ENCODE measurements around the gene IFFO2. TPM values are rescaled to one million over a fixed set of nuclear protein-coding genes. Genes with fewer than 3 reads are reported as not detected.

The IFFO2 gene
- total RNA-seq, 1 experiment from 2014 or later, result 15.6 TPM

DNA sequence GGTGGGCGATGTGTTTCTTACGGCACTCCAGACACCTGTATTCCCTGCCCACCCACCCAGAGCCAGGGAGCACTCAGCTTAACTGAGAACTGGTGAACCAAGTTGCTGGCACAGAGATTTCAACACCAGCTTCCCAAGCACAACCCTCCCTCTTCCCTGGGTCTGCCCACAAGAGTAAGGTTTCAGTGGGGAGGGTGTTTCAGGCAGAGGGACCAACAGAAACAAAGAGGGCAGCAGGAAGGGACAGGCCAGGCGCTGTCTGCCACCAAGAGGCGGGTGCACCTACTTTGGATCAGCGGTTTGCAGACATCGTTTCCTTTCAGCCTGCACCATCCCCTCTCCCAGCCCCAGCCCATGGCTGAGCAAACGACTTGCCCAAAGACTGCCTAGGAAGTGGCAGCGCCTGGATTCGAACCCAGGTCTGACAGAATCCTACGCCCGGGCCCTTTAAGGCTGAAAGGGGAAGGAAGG is 32.2 kb downstream of the IFFO2 start:
- H2AFZ ChIP-seq (ENCODE audit: low read depth, low read length, poor library complexity, severe bottlenecking), result no peak overlapping the region
- TF ChIP-seq SRF (IDR thresholded peaks at IDR 0.05; ENCODE audit: low read depth), result no peak
- no peak for TF ChIP-seq EZH2 (IDR thresholded peaks at IDR 0.05)
- no peak for TF ChIP-seq POLR2AphosphoS5 (IDR thresholded peaks at IDR 0.05; ENCODE audit: low read depth, low read length)
- no peak for TF ChIP-seq EZH2phosphoT487 (IDR thresholded peaks at IDR 0.05; ENCODE audit: borderline replicate concordance)
- TF ChIP-seq, protein P1, sequence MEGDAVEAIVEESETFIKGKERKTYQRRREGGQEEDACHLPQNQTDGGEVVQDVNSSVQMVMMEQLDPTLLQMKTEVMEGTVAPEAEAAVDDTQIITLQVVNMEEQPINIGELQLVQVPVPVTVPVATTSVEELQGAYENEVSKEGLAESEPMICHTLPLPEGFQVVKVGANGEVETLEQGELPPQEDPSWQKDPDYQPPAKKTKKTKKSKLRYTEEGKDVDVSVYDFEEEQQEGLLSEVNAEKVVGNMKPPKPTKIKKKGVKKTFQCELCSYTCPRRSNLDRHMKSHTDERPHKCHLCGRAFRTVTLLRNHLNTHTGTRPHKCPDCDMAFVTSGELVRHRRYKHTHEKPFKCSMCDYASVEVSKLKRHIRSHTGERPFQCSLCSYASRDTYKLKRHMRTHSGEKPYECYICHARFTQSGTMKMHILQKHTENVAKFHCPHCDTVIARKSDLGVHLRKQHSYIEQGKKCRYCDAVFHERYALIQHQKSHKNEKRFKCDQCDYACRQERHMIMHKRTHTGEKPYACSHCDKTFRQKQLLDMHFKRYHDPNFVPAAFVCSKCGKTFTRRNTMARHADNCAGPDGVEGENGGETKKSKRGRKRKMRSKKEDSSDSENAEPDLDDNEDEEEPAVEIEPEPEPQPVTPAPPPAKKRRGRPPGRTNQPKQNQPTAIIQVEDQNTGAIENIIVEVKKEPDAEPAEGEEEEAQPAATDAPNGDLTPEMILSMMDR (IDR thresholded peaks at IDR 0.05 in 2 of 3, conservative IDR thresholded peaks at IDR 0.05 in 1 of 3; ENCODE audit: borderline replicate concordance in 1 of 3, insufficient read depth in 1 of 3, low read depth in 2 of 3, low read length in 2 of 3), result no peak
- no peak for TF ChIP-seq ZNF274 (IDR thresholded peaks at IDR 0.05; ENCODE audit: low read depth, low read length)
- TF ChIP-seq RAD21 (IDR thresholded peaks at IDR 0.05; ENCODE audit: low read depth), result no peak
- TF ChIP-seq, protein P2, sequence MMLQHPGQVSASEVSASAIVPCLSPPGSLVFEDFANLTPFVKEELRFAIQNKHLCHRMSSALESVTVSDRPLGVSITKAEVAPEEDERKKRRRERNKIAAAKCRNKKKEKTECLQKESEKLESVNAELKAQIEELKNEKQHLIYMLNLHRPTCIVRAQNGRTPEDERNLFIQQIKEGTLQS (IDR thresholded peaks at IDR 0.05), result no peak
- TF ChIP-seq TCF7L2 (IDR thresholded peaks at IDR 0.05; ENCODE audit: borderline replicate concordance, extremely low read depth, insufficient read depth, insufficient read length), result no peak
- TF ChIP-seq, protein P3, sequence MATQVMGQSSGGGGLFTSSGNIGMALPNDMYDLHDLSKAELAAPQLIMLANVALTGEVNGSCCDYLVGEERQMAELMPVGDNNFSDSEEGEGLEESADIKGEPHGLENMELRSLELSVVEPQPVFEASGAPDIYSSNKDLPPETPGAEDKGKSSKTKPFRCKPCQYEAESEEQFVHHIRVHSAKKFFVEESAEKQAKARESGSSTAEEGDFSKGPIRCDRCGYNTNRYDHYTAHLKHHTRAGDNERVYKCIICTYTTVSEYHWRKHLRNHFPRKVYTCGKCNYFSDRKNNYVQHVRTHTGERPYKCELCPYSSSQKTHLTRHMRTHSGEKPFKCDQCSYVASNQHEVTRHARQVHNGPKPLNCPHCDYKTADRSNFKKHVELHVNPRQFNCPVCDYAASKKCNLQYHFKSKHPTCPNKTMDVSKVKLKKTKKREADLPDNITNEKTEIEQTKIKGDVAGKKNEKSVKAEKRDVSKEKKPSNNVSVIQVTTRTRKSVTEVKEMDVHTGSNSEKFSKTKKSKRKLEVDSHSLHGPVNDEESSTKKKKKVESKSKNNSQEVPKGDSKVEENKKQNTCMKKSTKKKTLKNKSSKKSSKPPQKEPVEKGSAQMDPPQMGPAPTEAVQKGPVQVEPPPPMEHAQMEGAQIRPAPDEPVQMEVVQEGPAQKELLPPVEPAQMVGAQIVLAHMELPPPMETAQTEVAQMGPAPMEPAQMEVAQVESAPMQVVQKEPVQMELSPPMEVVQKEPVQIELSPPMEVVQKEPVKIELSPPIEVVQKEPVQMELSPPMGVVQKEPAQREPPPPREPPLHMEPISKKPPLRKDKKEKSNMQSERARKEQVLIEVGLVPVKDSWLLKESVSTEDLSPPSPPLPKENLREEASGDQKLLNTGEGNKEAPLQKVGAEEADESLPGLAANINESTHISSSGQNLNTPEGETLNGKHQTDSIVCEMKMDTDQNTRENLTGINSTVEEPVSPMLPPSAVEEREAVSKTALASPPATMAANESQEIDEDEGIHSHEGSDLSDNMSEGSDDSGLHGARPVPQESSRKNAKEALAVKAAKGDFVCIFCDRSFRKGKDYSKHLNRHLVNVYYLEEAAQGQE (IDR thresholded peaks at IDR 0.05; ENCODE audit: low read depth), result no peak
- no peak for TF ChIP-seq SP1 (IDR thresholded peaks at IDR 0.05; ENCODE audit: low read depth)
- TF ChIP-seq EGR1 (IDR thresholded peaks at IDR 0.05; ENCODE audit: low read depth), result no peak
- TF ChIP-seq CEBPB (IDR thresholded peaks at IDR 0.05; ENCODE audit: low read depth), result no peak
- no peak for TF ChIP-seq CBX3 (IDR thresholded peaks at IDR 0.05; ENCODE audit: low read depth)
- TF ChIP-seq ELF1 (IDR thresholded peaks at IDR 0.05; ENCODE audit: borderline replicate concordance, low read depth), result no peak
- no peak for TF ChIP-seq ZFX (IDR thresholded peaks at IDR 0.05)
- no peak for TF ChIP-seq SIN3A (IDR thresholded peaks at IDR 0.05; ENCODE audit: low read depth)
- H3K27ac ChIP-seq (ENCODE audit: low read depth, low read length), result no peak overlapping the region
- no peaks in the 10 kb centered on the region for H3K36me3 ChIP-seq (ENCODE audit: control insufficient read depth in 1 of 2, insufficient read depth in 2 of 2, low read length in 2 of 2)
- POLR2A ChIA-PET, result interaction anchor here (0.7 kb wide), 1 partner anchor 9 kb away, joined by 3 read pairs; no protein-coding TSS in a partner anchor
- peaks cover 73% of the 10 kb centered on the region for H3K79me2 ChIP-seq (ENCODE audit: insufficient read depth, low read length)
- RAD21 ChIA-PET (ENCODE audit: low non-redundant PET in 1 of 2, low total read pairs in 2 of 2, uncharacterized antibody in 2 of 2, unreplicated experiment in 2 of 2), result no interaction called here
- DNase-seq (ENCODE audit: low read depth, low spot score), result no peak
- BruUV-seq (replicated peaks), result no TSS peak
- no peaks in the 10 kb centered on the region for H3K27me3 ChIP-seq (ENCODE audit: insufficient read depth, low read length)
- no peaks in the 10 kb centered on the region for H4K20me1 ChIP-seq (ENCODE audit: insufficient read depth)
- H3K9me3 ChIP-seq (ENCODE audit: control insufficient read depth in 1 of 2, insufficient read depth in 1 of 2, low read depth in 1 of 2, low read length in 2 of 2), result no peaks in the 10 kb centered on the region
- intact Hi-C loops (cut with micrococcal nuclease), result no loop called here
- no peak overlapping the region for H3K9ac ChIP-seq (ENCODE audit: low read length)
- no peak overlapping the region for H3K4me3 ChIP-seq (replicated peaks in 1 of 2; ENCODE audit: low read depth in 1 of 2, low read length in 2 of 2)
- no peak overlapping the region for H3K4me2 ChIP-seq (ENCODE audit: low read length)
- no peaks in the 10 kb centered on the region for H3K9me2 ChIP-seq (ENCODE audit: insufficient read depth)
- no peak for ATAC-seq
- CTCF ChIA-PET, result interaction anchor here (2.1 kb wide), 1 partner anchor 11 kb away, joined by 14 read pairs; no protein-coding TSS in a partner anchor
- H3K4me1 ChIP-seq (ENCODE audit: control insufficient read depth in 1 of 2, insufficient read depth in 2 of 2, low read length in 2 of 2), result peaks cover 42 to 70% of the 10 kb centered on the region in 2 experiments
